Aorta (tissue), 5 donors: ENCODE results near the gene KARS1. TPM values are rescaled to one million over a fixed set of nuclear protein-coding genes. Genes with fewer than 3 reads are reported as not detected.

Experiments
- ATAC-seq: fragments of 200-7000 bp; cut with Tn5 transposase; one replicate; pipeline ENCODE4 v1.9.1; 2022; ENCODE audit warnings: moderate library complexity; ENCODE audit not compliant: low FRiP score
- DNase-seq, 2 donors: peaks; one replicate each; pipeline ENCODE4 v3.0.0-alpha.2; 2020
- H3K27ac ChIP-seq, 2 donors: one replicate each; pipeline ENCODE4 v1.5.1; 2013; ENCODE audit warnings: low read length in 2 of 2, mild to moderate bottlenecking in 2 of 2, moderate library complexity in 2 of 2, control low read depth in 1 of 2, inconsistent platforms in 1 of 2, low read depth in 1 of 2
- H3K27me3 ChIP-seq, 2 donors: one replicate each; pipeline ENCODE4 v1.6.1; 2013; ENCODE audit warnings: control low read depth in 1 of 2, low read length in 1 of 2, mild to moderate bottlenecking in 1 of 2, moderate library complexity in 1 of 2; ENCODE audit not compliant: insufficient read depth in 2 of 2, control insufficient read depth in 1 of 2
- H3K36me3 ChIP-seq, 2 donors: one replicate each; pipeline ENCODE4 v1.6.1; 2013; ENCODE audit warnings: control low read depth in 1 of 2, low read length in 1 of 2, mild to moderate bottlenecking in 1 of 2; ENCODE audit not compliant: insufficient read depth in 2 of 2, control insufficient read depth in 1 of 2
- H3K4me1 ChIP-seq, 2 donors: one replicate each; pipeline ENCODE4 v1.6.1; 2013; ENCODE audit warnings: low read length in 2 of 2, control low read depth in 1 of 2, mild to moderate bottlenecking in 1 of 2, moderate library complexity in 1 of 2; ENCODE audit not compliant: insufficient read depth in 2 of 2, control insufficient read depth in 1 of 2
- H3K4me3 ChIP-seq, 2 donors: one replicate each; pipeline ENCODE4 v1.5.1; 2013; ENCODE audit warnings: low read length in 2 of 2, control low read depth in 1 of 2, mild to moderate bottlenecking in 1 of 2
- H3K9me3 ChIP-seq: one replicate; pipeline ENCODE4 v1.6.1; 2013; ENCODE audit warnings: mild to moderate bottlenecking, low read length; ENCODE audit not compliant: control insufficient read depth
- WGBS, 2 donors: extraction: QIAGEN DNeasy Blood & Tissue Kit; methylation state at CpG; one replicate each; pipeline ENCODE4 v1.1.7; 2013; 5-methylcytosine and 5-hydroxymethylcytosine counted together
- intact Hi-C, 2 donors: fragments of 100-400 bp; cut with DNase I; formaldehyde crosslinking; loops; one replicate each; pipeline versions ENCODE4 v1.14.2 to v1.15.0; 2022
- polyA plus RNA-seq, 2 donors: library from polyadenylated mRNA; stranded (reverse); fragments of 200-250 nt; gene quantifications; one replicate each; pipeline ENCODE4 v1.2.3, GENCODE V29; 2013
- total RNA-seq, 2 donors: library from RNA; stranded (reverse); fragmentation: NEBNext Ultra II Directional; extraction: Animal tissue kit (Norgen Biotek cat#: 25700); gene quantifications; one replicate each; pipeline ENCODE4 v1.2.1, GENCODE V29; 2021
- donor health status: healthy with polysubstance abuse.
- donor health status: Bipolar disorder and iron deficiency.
- donor health status: DM: no; HTN: no; CAD: no.
- donor health status: DM: no; HTN: no; CAD: no.
- donor health status: DM: yes; HTN: yes; CAD: no.

KARS1 gene
- total and polyA plus RNA-seq, 4 donors, result 60.4 to 73.2 (median 67.1) TPM

DNA sequence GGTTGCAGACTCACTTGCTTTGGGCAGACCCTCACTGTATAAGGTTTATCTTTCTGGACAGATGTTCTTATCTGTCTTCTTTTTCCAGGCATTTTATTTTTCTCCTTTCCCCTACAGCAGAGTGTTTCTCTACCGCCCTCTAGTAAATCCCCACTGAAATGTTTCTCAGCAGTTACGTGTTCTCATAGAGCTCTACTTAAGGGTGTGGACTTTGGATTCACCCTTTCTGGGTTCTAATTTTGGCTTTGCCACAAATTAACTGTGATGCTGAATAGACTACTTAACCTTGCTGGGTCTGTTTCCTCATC, 26.3 kb downstream of the KARS1 start:
- 3 to 6% methylated on average over 2 of the region's 2 CpGs for WGBS, 2 donors
- H3K27ac ChIP-seq, result no peak overlapping the region
- peaks cover 0 to 3% of the 10 kb centered on the region in 2 donors for H3K4me1 ChIP-seq
- no peaks in the 10 kb centered on the region for H3K9me3 ChIP-seq
- ATAC-seq (no peak), DNase-seq (no peak)
- no peaks in the 10 kb centered on the region for H3K27me3 ChIP-seq
- no peaks in the 10 kb centered on the region for H3K36me3 ChIP-seq
- intact Hi-C loops, result loop anchor here (5.0 to 10.0 kb wide), 2 partner anchors 54 to 146 kb away; partner anchors contain the start of gene GABARAPL2 (in 2 of the 2)
- no peak overlapping the region for H3K4me3 ChIP-seq

DNA sequence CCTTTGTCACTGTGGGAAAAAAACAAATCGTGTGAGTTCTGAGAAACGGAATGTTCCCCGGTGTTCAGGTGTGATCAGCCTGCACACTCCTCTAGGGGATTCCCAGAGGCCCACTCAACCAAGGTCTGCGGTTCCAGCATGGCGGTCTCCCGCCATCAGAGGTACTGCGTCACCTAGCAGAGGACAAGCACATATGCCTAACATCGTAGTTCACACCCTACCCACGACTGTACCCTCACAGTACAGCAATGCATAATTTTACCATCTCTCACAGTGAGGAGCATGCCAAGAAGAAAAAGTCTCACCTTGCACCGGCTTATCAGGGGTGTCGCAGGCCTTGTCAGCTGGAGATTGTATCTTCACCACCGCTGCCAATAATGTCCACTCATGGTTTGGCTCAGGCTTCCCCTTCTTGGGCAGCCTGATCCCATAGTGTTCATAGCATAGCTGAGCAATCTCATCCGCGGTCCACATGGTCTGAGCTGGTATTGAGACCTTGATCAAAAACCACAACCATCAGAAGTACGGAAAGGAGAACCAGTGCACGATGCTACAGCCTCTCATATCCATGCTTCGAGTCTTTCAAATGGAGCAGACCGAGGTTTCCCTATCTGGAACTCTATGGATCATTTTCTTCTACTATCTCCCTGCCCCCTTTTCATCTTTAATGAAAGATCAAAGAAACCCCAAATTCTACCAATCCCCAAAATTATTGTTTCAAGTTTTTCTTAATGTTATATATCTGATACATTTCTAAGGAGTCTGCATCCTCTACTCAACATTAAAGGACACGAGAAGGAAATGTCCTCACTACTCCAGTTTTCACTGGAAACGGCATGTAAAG, 26.9 kb downstream of the KARS1 start:
- H3K27me3 ChIP-seq, result no peaks in the 10 kb centered on the region
- H3K36me3 ChIP-seq, result no peaks in the 10 kb centered on the region
- no peaks in the 10 kb centered on the region for H3K9me3 ChIP-seq
- intact Hi-C loops, result loop anchor here (5.0 to 10.0 kb wide), 2 partner anchors 53 to 146 kb away; partner anchors contain the start of gene GABARAPL2 (in 2 of the 2)
- peaks cover 0 to 3% of the 10 kb centered on the region in 2 donors for H3K4me1 ChIP-seq
- no peak overlapping the region for H3K27ac ChIP-seq
- 64 to 69% methylated on average over 20 of the region's 20 CpGs for WGBS, 2 donors
- no peak overlapping the region for H3K4me3 ChIP-seq
- ATAC-seq (no peak), DNase-seq (no peak)

DNA sequence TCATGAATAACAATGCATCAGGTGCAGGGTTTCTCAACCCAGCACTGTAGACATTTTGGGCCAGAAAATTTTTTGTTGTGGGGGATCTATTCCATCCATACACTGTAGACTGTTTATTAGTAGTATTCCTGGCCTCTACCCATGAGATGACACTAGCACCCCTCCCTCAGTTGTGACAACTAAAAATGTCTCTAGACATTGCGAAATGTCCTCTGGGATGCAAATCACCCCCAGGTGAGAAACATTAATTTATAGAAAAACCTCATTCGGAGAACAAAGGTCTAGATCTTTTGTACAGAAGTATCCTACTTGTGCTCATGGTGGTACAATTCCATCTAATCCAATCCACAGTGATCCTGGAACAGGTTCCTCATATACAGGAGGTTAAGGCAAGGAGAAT, 28.7 kb downstream of the KARS1 start:
- Histone ChIP-seq H3K4me3 (no peak overlapping the region), H3K27ac (no peak overlapping the region), H3K4me1 (peaks cover 0 to 3% of the 10 kb centered on the region in 2 donors), H3K27me3 (no peaks in the 10 kb centered on the region), H3K9me3 (no peaks in the 10 kb centered on the region), H3K36me3 (no peaks in the 10 kb centered on the region)
- ATAC-seq (no peak), DNase-seq (no peak)
- WGBS, 2 donors, result 95 to 96% methylated on average over 2 of the region's 2 CpGs
- intact Hi-C loops, result no loop called here

DNA sequence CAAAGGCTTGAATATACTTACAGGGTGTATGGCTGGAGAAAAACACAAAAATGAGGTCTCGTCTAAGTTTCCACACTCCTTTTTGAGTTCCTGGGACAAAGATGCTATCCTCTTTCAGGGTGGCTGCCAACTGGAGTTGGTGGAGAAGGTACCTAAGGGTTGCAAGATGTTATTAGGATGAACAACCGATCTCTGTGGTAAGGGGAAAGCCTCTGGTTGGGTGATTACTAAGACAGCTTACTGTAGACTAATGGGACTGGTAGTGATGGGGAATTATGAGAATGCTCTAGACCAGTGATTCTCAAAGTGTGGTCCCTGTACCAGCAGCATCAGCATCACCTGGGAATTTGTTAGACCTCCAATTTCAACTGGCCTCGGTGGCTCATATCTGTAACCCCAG, 30.3 kb downstream of the KARS1 start:
- no peak overlapping the region for H3K4me3 ChIP-seq
- H3K27ac ChIP-seq, result no peak overlapping the region
- H3K36me3 ChIP-seq, result peaks cover 0 to 4% of the 10 kb centered on the region in 2 donors
- peaks cover 0 to 3% of the 10 kb centered on the region in 2 donors for H3K4me1 ChIP-seq
- intact Hi-C loops, result no loop called here
- H3K27me3 ChIP-seq, result no peaks in the 10 kb centered on the region
- DNase-seq, result no peak
- WGBS, 2 donors, result 94 to 95% methylated on average over 3 of the region's 3 CpGs
- ATAC-seq, result no peak
- no peaks in the 10 kb centered on the region for H3K9me3 ChIP-seq

DNA sequence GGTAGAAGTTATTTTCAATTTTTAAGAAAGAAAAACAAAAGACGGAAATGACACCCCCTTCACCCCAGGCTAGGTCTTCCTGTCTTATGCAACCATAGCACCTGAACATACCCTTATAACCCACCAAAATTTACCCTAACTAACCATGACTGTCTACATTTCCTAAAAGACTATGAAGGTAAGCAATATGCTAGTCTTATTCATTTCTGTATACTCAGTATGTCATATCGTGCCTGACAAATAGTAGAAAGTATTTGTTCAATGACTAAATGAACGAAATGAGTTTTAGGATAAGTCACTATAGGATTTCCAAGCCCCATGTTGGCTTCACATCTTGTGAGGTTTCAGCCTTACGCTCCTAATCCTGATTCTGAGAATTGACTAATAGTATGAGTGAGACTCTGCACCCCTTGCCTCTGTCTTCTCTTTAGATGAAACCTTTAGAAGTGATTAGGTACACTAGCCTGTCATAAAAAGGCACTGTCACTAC, 30.9 kb downstream of the KARS1 start:
- Histone ChIP-seq H3K4me3 (no peak overlapping the region), H3K4me1 (peaks cover 0 to 3% of the 10 kb centered on the region in 2 donors), H3K36me3 (peaks cover 0 to 4% of the 10 kb centered on the region in 2 donors), H3K27ac (no peak overlapping the region), H3K9me3 (no peaks in the 10 kb centered on the region), H3K27me3 (no peaks in the 10 kb centered on the region)
- intact Hi-C loops, result no loop called here
- WGBS, 2 donors, result 93% methylated on average over 4 of the region's 4 CpGs
- ATAC-seq (no peak), DNase-seq (no peak)

DNA sequence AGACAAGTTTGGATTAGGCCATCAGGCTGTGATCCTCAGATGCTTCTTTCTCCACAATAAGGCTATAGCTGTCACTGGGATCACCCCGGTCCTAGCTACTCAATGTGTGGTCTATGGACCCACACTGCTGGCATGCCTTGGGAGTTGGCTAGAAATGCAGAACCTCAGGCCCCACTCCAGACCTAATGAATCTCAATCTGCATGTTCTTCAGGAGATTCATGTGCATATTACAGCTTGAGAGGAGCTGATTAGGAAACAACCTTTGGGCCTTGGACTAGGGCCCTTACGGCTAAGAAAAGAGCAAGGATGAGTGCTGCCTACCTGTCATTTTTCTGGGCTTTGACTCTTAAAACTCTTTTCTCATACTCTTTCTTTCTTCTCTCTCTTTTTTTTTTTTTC, 31.8 kb downstream of the KARS1 start:
- intact Hi-C loops, result no loop called here
- H3K27ac ChIP-seq, result no peak overlapping the region
- WGBS, 2 donors, result 93 to 100% methylated on average over 2 of the region's 2 CpGs
- H3K27me3 ChIP-seq, result no peaks in the 10 kb centered on the region
- H3K4me3 ChIP-seq, result no peak overlapping the region
- H3K36me3 ChIP-seq, result peaks cover 0 to 4% of the 10 kb centered on the region in 2 donors
- no peaks in the 10 kb centered on the region for H3K9me3 ChIP-seq
- no peaks in the 10 kb centered on the region for H3K4me1 ChIP-seq
- DNase-seq (no peak), ATAC-seq (no peak)

DNA sequence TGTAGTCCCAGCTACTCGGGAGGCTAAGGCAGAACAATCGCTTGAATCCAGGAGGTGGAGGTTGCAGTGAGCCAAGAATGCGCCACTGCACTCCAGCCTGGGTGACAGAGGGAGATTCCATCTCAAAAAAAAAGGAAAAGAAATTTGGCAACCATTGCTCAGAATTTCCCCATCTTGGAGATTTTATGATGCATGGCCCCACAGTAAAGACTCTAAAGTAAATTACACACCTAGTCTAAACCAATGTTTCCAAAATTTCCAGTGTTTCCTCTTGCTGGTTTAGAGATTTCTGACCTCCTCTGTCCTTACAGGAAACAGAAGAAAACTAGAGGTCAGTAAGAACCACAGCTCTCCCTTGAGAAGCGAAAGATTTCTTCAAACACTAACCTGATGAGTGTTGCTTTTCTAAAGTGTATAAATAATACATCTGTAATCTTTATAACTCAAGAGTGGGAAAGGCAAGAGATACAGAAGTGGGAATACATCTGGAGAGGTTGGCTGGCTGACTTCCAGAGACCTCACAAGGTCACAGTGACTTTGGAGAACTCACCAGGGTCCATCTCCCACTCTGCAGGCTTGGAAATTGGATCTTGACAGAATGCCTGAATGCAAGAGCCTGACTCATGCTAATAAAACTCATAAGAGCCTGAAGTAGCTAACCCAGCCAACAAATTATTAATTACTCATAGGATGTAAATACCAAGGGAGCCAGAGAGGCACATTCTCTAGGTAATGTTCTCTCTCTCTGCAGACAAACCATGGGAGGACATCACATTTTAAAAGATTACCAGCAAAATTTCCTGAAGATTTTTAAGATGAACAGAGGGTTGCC, 33.2 kb downstream of the KARS1 start:
- WGBS, 2 donors, result 95 to 96% methylated on average over 4 of the region's 4 CpGs
- H3K4me3 ChIP-seq, result no peak overlapping the region
- ATAC-seq (no peak), DNase-seq (no peak)
- no peaks in the 10 kb centered on the region for H3K27me3 ChIP-seq
- no peak overlapping the region for H3K27ac ChIP-seq
- no peaks in the 10 kb centered on the region for H3K9me3 ChIP-seq
- H3K4me1 ChIP-seq, result no peaks in the 10 kb centered on the region
- H3K36me3 ChIP-seq, result peaks cover 4% of the 10 kb centered on the region in 2 donors
- intact Hi-C loops, result no loop called here

DNA sequence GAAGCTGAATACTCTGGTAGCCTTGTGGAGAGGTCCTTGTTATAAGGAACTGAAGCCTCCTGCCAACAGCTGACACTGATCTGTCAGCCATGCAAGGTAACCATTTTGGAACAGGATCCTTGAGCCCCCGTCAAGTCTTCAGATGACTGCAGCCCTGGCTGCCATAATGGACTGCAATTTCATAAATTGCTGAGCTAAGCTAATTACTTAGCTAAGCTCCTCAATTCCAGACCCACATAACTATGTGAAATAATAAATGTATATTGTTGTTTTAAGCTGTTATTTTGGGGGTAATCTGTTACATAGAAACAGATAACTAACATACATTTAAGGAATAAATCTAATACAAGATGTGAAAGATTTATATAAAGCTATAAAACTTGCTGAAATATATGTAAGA, 41.0 kb downstream of the KARS1 start:
- Histone ChIP-seq H3K4me3 (no peak overlapping the region), H3K27me3 (no peaks in the 10 kb centered on the region), H3K9me3 (no peaks in the 10 kb centered on the region), H3K36me3 (peaks cover 10 to 17% of the 10 kb centered on the region in 2 donors), H3K27ac (no peak overlapping the region), H3K4me1 (no peaks in the 10 kb centered on the region)
- intact Hi-C loops, result no loop called here
- WGBS, 2 donors, result 95 to 97% methylated on average over 1 of the region's 1 CpG
- ATAC-seq (no peak), DNase-seq (no peak)
